GM19023 (cell line): ENCODE data around the gene MIER2.
A peak's percentile ranks its signal among the peaks of the same experiment; 100 is the strongest.
"Not testable (repeated sequence)": the region's sequence is repeated elsewhere in the genome, so short reads cannot be mapped to it uniquely, and the experiment has no call there.

ENCODE experiments used
- ATAC-seq: cut with Tn5 transposase; IDR thresholded peaks from one replicate; pipeline ENCODE4 v1.9.1; 2021; ENCODE audit warnings: mild to moderate bottlenecking, moderate library complexity; ENCODE audit not compliant: unreplicated experiment

Gene MIER2

DNA sequence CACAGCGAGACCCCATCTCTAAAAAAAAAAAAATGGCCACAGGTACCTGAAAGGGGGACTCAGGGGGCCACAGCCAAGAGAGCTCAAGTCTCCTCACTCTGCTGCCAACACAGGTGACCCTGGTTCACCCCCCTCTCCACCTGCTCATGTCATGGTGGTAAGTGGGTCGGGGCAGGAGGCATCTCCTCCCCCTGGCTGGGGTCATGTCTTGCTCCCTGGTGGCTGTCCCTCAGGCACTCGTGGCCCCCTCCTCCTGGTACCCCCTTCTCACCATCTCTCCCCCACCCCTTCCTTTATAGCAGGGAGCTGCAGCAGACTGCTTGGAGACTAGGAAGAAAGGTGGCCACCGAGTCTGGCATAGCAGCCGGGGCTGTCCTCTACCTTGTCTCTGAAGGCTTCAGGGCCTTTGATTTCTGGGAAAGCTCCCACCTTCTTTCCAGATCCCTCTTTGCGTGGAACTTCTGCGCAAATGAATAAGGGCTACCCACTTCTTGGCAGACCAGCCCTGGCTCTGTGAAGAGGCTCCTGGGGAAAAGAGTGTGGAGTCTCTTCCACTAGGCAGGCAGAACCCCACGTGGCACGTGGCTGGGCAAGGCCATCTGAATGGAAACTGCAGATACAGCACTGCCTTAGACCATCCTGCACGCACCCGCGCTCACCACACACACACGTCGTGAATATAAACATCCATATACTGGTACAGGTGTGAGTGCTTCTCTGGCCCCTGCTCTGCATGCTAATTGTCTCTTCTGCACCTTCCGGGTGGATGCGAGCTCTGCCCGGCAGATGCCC is 20.1 kb upstream of the MIER2 start:
- no peak for ATAC-seq

- no peak for ATAC-seq
Observed at GRCh38 chr19:362683-363082, 18.1 kb upstream of the MIER2 start.

DNA sequence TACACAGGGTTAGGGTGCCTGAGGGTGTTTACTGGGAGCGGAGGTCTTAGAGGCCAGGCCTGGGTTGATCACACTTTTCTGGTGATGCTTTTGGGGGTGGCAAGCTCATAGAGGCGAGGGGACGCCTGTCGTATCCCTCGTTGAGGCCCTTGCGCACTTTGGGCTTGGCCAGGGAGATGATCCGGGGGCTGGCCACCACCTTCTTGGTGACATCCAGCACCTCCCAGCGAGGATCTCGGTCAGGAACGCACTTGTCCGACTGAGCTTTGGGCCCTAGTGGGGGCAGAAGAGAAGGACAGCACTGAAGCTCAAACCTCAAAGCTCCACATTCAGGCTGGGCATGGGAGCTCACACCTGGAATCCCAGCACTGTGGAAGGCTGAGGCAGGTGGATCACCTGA is 17.6 kb upstream of the MIER2 start:
- ATAC-seq: no peak

GRCh38 chr19:359653-359925 is 15.0 kb upstream of the MIER2 start:
- ATAC-seq: no peak

DNA sequence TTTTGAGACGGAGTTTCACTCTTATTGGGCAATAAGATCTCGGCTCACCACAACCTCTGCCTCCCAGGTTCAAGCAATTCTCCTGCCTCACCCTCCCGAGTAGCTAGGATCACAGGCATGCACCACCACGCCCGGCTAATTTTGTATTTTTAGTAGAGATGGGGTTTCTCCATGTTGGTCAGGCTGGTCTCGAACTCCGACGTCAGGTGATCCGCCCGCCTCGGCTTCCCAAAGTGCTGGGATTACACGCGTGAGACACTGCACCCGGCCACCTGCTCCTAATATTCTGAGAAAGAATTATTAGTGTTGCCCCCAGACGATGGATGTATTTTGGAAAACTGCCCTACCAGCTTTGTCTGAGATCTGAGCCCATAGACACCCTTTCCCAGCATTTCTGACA is 10.9 kb upstream of the MIER2 start:
- not testable (repeated sequence) for ATAC-seq

- no peak for ATAC-seq
Observed at GRCh38 chr19:355134-355533, 10.5 kb upstream of the MIER2 start.

DNA sequence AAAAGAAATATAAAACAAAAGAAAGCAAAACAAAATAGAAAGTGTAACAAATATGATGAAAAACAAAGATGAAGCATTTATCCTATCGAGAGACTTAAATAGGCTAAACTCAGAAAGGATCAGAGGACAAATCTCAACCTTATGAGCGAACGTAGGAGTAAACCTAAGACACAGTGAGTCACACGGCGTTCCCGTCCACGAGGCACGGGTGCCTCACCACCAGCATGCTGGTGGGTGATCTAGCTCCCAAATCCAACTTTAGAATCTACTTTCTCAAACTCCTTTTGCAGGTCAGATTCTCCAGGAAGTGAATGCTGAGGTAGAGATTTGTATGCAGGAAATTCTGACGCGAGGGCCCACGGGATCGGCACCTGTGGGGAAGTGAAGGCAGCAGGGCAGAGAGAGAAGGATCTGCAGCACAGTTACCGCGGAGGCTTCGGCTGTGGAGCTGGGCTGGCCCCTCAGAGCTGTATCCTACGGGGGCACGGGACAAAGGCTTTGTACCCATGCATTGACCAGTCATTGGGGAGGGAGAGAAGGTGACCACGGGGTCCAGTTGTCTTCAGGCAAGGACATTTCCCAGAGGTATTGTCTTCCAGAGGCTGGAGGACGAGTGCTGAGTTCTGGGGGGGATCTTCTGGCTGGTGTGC is 7.5 kb upstream of the MIER2 start:
- ATAC-seq: no peak

DNA sequence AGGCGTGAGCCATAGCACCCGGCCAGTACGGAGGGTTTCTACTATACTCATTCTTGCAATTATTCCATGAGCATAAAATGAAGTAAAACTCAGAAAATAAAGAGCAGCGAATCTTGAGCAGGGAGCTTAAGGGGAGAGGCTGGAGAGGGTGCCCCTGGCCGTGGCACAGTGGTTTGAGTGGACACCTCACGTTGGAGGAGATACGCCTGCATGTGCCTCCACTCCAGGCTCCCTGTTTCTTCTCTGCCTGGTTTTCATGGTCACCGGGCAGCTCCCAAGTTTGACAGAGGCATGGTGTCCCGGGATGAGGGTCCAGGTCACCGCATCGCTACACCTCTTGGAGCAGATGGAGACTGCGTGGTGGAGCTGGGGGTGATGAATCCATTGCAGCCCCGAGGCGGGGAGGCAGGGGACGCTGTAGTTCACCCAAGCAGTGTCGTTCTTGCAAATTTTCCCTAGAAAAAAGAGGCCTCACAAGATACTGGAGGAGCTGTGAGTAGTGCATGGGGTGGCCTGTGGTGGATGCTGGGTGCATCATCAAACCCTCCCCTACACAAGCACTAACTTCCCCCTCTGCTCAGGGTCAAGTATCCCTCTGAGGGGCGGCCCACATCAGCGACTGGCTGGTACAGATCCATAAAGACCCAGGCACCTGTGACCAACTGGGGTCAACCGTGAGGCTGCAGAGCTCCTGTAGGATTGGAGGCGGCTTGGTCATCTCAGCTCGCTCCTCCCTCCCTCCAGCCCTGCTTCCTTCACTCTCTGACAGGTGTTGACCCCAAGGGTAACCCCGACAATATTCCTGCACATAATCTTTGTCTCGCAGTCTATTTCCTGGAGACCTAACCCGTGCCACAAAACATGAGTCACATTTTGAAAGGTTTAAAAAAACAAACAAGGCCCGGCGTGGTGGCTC is 3.6 kb upstream of the MIER2 start:
- ATAC-seq: no peak

- no peak for ATAC-seq
Observed at GRCh38 chr19:345320-345879, 804 bp upstream of the MIER2 start.

DNA sequence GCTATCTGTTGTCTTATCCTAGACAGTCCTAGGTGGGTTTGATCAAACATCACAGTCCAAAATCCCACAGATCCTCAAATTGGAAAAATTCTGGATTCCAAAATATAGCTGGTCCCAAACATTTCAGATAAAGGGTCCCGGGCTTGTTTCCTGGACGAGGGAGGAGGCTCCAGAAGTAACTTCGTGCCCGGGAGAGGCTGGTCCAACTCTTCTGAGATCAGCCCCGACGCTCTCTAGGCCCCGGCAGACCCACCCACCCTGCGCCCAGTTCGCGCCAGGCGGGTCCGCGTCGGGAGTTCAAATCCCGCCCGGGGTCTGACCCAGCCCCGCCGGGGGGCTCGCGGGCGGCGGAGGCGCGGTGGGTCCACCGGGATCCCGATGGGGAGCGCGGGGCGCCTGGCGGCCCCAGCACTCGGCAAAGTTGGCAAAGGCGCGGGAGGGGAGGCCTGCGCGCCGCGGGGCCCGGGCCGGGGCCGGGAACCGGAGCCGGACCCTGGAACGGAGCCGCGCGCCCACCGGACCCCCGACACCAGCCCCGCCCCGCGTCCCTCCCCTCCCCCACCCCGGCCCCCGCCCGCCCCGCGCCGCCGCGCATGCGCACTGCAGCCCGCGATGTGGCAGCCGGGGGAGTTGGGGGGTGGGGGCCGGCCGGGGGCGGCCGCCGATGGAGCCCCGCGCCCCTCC is 513 bp downstream of the MIER2 start:
- ATAC-seq: peak; percentile 46

DNA sequence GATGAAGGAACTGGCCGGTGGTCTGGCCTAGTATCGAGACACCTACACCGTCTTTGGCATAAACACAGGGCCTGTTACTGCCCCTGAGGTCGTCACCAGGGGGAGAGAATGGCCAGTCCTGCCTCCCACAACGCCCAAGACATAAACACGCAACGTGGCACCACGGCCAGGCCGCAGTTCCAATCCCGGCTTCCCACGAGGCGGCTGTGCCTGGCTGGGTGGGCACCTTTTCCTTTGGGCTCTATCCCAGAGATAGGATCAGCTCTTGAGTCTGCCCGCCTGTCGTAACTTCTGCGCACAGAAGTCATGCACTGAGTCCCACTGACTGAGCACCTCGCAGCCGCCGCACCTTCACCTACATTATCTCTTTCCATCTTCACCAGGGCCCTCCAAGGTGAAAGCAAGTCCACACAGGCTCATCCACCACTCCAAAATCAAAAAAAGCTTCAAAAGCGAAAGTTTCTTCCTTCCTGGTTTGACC is 1.1 kb downstream of the MIER2 start:
- no peak for ATAC-seq

DNA sequence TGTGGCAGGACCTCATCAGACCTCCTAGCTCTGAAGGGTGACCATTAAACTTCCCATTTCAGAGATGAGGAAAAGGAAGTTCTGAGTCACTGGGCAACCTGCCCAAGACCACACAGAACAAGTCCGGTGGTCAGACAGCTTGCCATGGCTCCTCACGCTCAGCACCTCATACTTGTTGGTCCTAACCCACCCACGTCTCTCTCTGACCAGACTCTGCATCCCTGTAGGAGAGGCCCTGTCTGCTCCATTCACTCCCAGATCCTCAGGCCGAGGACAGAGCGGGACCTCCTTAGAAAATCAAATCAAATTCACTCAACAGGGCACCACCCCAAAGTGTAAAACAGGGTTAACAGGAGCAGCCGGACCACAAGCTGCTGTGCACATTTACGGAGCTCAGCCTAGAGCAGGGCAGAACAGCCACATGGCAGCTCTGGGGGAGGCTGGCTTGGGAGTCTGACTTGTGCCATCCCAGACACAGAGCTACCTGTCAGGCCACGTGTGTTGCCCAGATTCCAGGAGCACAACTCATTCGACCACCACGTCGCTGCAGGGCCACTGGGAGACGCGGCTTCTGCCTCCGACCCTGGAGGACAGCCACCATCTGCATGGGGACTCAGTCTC is 1.7 kb downstream of the MIER2 start:
- ATAC-seq: no peak

- ATAC-seq: no peak
Observed at GRCh38 chr19:342128-342455, 2.5 kb downstream of the MIER2 start.

- ATAC-seq: no peak
Observed at GRCh38 chr19:341386-342127, 3.0 kb downstream of the MIER2 start.

DNA sequence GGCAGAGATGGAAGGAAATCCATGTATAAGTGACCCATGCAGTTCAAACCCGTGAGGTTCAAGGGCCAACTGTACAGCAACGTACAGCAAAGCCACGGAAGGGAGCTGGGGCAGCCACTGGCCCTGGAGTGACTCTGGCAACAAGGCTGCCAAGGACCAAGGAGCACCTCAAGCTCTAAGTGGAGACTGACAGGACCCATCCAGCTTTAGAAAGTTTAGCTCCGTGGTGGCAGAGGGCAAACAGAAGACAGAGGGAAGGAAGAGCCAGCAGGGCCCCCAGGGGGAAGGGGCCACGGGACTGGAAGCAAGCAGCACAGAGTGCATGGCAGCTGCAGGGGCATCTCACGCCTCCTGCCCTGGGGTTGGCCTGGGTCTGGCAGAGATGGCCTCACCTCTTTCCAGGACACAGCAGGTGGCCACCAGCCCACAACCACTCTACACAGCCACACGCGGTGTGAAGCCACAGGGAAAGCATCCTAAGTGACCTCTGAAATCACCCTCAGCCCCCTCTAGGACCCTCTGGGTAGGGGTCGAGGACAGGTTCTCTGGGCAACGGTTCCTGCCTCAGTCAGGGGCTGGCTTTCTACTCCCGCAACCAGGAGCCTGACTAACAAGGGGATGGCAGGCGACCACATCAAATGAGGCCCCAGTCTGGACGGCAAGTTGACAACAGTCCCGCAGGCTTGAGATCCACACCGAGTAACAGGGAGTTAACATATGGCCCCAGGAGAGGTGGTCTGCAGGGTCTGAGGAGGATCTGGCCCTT is 3.8 kb downstream of the MIER2 start:
- no peak for ATAC-seq

DNA sequence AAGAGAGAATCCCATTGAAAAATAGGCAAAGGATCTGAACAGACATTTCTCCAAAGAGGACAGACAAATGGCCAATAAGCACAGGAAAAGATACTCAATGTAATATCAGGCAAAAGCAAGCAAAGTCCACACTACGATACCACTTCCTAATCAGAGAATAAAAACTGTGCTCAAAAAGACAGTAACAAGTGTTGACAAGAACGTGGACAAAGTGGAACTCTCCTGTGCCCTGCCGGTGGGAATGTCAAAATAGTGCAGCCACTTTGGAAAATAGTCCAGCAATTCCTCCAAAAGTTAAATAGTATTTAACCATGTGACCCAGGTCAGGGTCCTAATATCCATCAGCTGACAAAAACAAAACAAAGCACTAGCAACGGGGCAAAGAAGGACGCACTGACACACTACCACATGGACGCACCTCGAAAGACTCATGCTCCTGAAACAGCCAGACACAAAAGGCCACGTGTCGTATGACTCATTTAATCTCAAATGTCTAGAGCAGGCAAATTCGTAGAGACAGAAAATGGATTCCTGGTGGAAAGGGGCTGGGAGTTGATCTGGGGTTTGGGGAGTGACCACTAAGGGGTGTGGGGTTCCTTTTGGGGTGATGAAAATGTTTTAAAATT is 5.2 kb downstream of the MIER2 start:
- no peak for ATAC-seq

DNA sequence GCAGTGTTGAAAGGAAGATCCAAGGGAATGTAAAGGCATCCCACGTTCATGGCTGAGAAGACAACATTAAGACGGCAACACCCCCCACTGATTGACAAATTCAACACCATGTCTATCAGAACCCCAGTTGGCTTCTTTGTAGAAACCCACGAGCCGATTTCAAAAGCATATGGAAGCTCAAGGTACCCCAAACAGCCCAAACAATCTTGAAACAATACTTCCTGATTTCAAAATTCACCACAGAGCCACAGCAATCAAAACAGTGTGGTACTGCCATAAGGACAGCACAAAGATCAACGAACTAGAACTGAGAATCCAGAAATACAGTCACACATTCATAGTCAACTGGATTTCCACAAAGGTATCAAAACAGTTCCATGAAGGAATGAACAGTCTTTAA is 6.2 kb downstream of the MIER2 start:
- no peak for ATAC-seq

DNA sequence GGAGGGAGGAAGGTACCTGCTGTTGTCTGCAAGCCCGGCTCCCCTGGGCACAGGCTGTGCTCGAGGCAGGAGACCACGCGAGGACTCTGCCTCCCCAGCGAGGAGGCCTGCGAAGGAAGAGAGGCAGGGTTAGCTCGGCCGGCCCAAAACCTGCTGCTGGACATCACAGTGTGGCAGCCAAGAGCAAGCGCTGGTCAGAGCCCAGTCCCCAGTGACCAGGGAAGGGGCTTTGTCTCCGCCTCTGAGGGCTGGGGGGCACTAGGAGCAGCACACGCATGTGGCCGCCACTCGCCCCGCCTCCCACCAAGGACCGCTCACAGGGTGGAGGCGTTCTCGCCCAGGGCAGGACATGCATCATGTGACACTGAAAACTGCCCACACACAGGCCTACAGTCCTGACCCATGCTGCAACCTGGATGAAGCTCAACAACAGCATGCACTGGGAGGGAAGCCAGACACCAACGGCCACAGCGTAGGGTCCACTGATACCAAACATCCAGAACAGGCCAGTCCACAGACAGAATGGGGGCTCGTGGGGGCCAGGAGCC is 8.5 kb downstream of the MIER2 start:
- ATAC-seq: no peak
